Fibroblast of lung (primary cell): ENCODE results near the gene MCCC2. TPM values are rescaled to one million over a fixed set of nuclear protein-coding genes. Genes with fewer than 3 reads are reported as not detected.

ENCODE experiments used
- DNase-seq, 2 donors: peaks; one replicate each; pipeline versions ENCODE4 v3.0.0 to v3.0.0-alpha.2; 2010; ENCODE audit warnings: low read depth in 2 of 2
- H2AFZ ChIP-seq: 2 replicates; pipeline ENCODE4 v1.5.1; 2012; ENCODE audit warnings: low read length, control low read depth, inconsistent platforms
- H3K27ac ChIP-seq: 2 replicates; pipeline ENCODE4 v1.5.1; 2011; ENCODE audit warnings: low read length, control low read depth; ENCODE audit not compliant: insufficient read depth
- H3K27me3 ChIP-seq: 2 replicates; pipeline ENCODE4 v1.5.1; 2011; ENCODE audit warnings: mild to moderate bottlenecking, low read length; ENCODE audit not compliant: control insufficient read depth, insufficient read depth
- H3K36me3 ChIP-seq: 2 replicates; pipeline ENCODE4 v1.5.1; 2011; ENCODE audit warnings: low read length; ENCODE audit not compliant: control insufficient read depth, insufficient read depth
- H3K4me1 ChIP-seq: 2 replicates; pipeline ENCODE4 v1.5.1; 2011; ENCODE audit warnings: low read length; ENCODE audit not compliant: control insufficient read depth, insufficient read depth; ENCODE audit errors: extremely low read depth
- H3K4me2 ChIP-seq: 2 replicates; pipeline ENCODE4 v1.5.1; 2011; ENCODE audit warnings: low read length, control low read depth; ENCODE audit not compliant: insufficient read depth; ENCODE audit errors: extremely low read depth
- H3K4me3 ChIP-seq, 4 experiments: fragments of 200-600 bp in 1 of 4; sonication (generic) in 1 of 4; replicated peaks in 1 of 4; 2 replicates each; pipeline ENCODE4 v1.5.1; 2011 to 2016; ENCODE audit warnings: low read length in 4 of 4, low read depth in 3 of 4, mild to moderate bottlenecking in 3 of 4, control low read depth in 2 of 4, inconsistent platforms in 1 of 4, mixed read lengths in 1 of 4; ENCODE audit not compliant: insufficient read depth in 1 of 4; ENCODE audit errors: control extremely low read depth in 1 of 4
- H3K79me2 ChIP-seq: 2 replicates; pipeline ENCODE4 v1.5.1; 2012; ENCODE audit warnings: mild to moderate bottlenecking, low read length, inconsistent platforms; ENCODE audit not compliant: control insufficient read depth, insufficient read depth
- H3K9ac ChIP-seq: 2 replicates; pipeline ENCODE4 v1.5.1; 2011; ENCODE audit warnings: mild to moderate bottlenecking, low read length, control low read depth; ENCODE audit not compliant: insufficient read depth
- H3K9me3 ChIP-seq: 2 replicates; pipeline ENCODE4 v1.5.1; 2012; ENCODE audit warnings: low read depth, low read length; ENCODE audit not compliant: control insufficient read depth, insufficient read depth
- H4K20me1 ChIP-seq: 2 replicates; pipeline ENCODE4 v1.5.1; 2011; ENCODE audit warnings: low read length; ENCODE audit not compliant: control insufficient read depth, insufficient read depth; ENCODE audit errors: extremely low read depth
- CTCF ChIP-seq, 2 donors: IDR thresholded peaks in 1 of 2; conservative IDR thresholded peaks in 1 of 2; 1 replicate in 1 of 2; 2 replicates in 1 of 2; pipeline ENCODE4 v1.5.1; 2011 to 2012; ENCODE audit warnings: low read length in 2 of 2, control low read depth in 1 of 2, inconsistent platforms in 1 of 2, low read depth in 1 of 2, mild to moderate bottlenecking in 1 of 2
- EZH2 ChIP-seq: IDR thresholded peaks from 2 replicates; pipeline ENCODE4 v1.5.1; 2012; ENCODE audit warnings: low read length, control low read depth, mild to moderate bottlenecking; ENCODE audit errors: missing control alignments
- polyA plus RNA-seq, 2 donors: library from polyadenylated mRNA; depleted of rRNA in 1 of 2; stranded (reverse) in 1 of 2; unstranded in 1 of 2; fragments of >200 nt; gene quantifications; 2 replicates each; pipeline ENCODE4 v1.2.1, GENCODE V29; 2011 to 2012; ENCODE audit warnings: missing spikeins in 1 of 2
- total RNA-seq: library from RNA; depleted of rRNA; stranded (reverse); fragments of >200 nt; gene quantifications from 2 replicates; pipeline ENCODE4 v1.2.1, GENCODE V29; 2014

The MCCC2 gene
- total and polyA plus RNA-seq, 2 donors (not counting 1 experiment from before 2014, with no cell fraction given) = 16.2 to 25.6 TPM

DNA sequence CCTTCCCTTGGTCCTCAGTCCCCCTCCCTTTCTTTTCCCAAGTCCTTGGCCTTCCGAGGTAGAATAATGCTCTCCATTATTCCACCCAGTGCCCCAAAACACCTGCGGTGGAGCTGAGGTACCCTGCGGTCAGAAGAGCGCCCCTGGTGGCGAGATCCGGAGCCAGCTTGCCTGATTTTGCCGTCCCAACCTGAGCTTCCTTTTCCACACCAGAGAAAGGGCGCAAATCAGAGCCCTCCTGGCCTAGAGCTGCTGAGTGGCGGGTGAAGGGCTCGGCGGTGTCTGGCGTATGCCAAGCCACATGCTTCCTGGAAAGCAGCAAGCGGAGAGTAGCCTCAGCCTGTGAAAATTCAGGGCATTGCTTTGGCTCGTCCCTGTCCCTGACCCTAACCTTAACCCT, 110.8 kb downstream of the MCCC2 start:
- peaks cover 7% of the 10 kb centered on the region for H3K27me3 ChIP-seq
- H3K4me2 ChIP-seq = no peak overlapping the region
- H3K36me3 ChIP-seq = no peaks in the 10 kb centered on the region
- no peaks in the 10 kb centered on the region for H3K79me2 ChIP-seq
- no peak overlapping the region for H3K9ac ChIP-seq
- no peak for TF ChIP-seq EZH2
- peak; percentile 17 to 47 for TF ChIP-seq CTCF (conservative IDR thresholded peaks at IDR 0.05 in 1 of 2, IDR thresholded peaks at IDR 0.05 in 1 of 2; ENCODE audit: low read depth in 1 of 2, low read length in 2 of 2)
- no peaks in the 10 kb centered on the region for H4K20me1 ChIP-seq
- no peak overlapping the region for H2AFZ ChIP-seq
- H3K9me3 ChIP-seq = no peaks in the 10 kb centered on the region
- H3K4me1 ChIP-seq = no peaks in the 10 kb centered on the region
- H3K4me3 ChIP-seq = no peak overlapping the region
- DNase-seq = no peak
- no peak overlapping the region for H3K27ac ChIP-seq

GRCh38 chr5:71699233-71699632, 112.1 kb downstream of the MCCC2 start:
- Histone ChIP-seq H3K27me3 (peaks cover 7% of the 10 kb centered on the region), H3K4me3 (no peak overlapping the region), H3K4me1 (no peaks in the 10 kb centered on the region), H3K4me2 (no peak overlapping the region), H4K20me1 (no peaks in the 10 kb centered on the region), H3K27ac (no peak overlapping the region), H3K9ac (no peak overlapping the region), H3K9me3 (no peaks in the 10 kb centered on the region), H2AFZ (no peak overlapping the region), H3K79me2 (no peaks in the 10 kb centered on the region), H3K36me3 (no peaks in the 10 kb centered on the region)
- DNase-seq = no peak
- TF ChIP-seq EZH2 = no peak
- TF ChIP-seq CTCF (conservative IDR thresholded peaks at IDR 0.05 in 1 of 2, IDR thresholded peaks at IDR 0.05 in 1 of 2; ENCODE audit: low read depth in 1 of 2, low read length in 2 of 2) = no peak

DNA sequence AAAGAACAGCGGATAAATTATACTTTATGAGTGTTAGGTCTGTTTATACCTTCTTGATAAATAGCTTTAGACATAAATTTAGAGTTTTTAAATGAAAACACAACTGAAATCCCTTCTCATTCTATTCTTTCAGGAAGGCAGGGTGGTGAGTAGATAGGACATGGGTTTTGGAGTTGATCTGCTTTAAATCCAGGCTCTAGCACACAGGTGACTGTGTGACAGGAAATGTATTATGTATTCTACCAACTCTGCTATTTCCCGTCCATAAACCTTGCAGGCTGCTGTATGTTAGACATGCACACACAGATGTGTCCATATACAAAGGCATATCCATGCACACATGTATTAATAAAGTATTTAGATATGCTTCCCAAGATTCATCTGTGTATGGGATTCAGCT, 112.6 kb downstream of the MCCC2 start:
- H4K20me1 ChIP-seq = no peaks in the 10 kb centered on the region
- H3K79me2 ChIP-seq = no peaks in the 10 kb centered on the region
- H3K36me3 ChIP-seq = no peaks in the 10 kb centered on the region
- H2AFZ ChIP-seq = no peak overlapping the region
- no peak for DNase-seq
- TF ChIP-seq CTCF (conservative IDR thresholded peaks at IDR 0.05 in 1 of 2, IDR thresholded peaks at IDR 0.05 in 1 of 2; ENCODE audit: low read depth in 1 of 2, low read length in 2 of 2) (no peak), EZH2 (no peak)
- H3K4me2 ChIP-seq = no peak overlapping the region
- peaks cover 7% of the 10 kb centered on the region for H3K27me3 ChIP-seq
- H3K9me3 ChIP-seq = no peaks in the 10 kb centered on the region
- no peak overlapping the region for H3K4me3 ChIP-seq
- H3K27ac ChIP-seq = no peak overlapping the region
- no peak overlapping the region for H3K9ac ChIP-seq
- H3K4me1 ChIP-seq = no peaks in the 10 kb centered on the region
